ENCODE results near the gene INO80.

- TF ChIP-seq CTCF (IDR thresholded peaks at IDR 0.05; ENCODE audit: low read length) (no peak), EZH2 (IDR thresholded peaks at IDR 0.05; ENCODE audit: borderline replicate concordance, low read length) (no peak)
Measured at GRCh38 chr15:41115161-41115651, 874 bp downstream of the INO80 start.

Measured in OCI-LY1 (cell line).